ENCODE results near the gene FBXO9. TPM values are rescaled to one million over a fixed set of nuclear protein-coding genes. Genes with fewer than 3 reads are reported as not detected.

FBXO9 gene
- total RNA-seq, 4 donors from 2014 or later: 58.5 to 95.5 (median 73.1) TPM

GRCh38 chr6:53069427-53069826 lies 4.2 kb downstream of the FBXO9 start:
- 71% methylated on average over 1 of the region's 1 CpG for WGBS
- H3K27ac ChIP-seq (replicated peaks in 1 of 4): no peak overlapping the region

GRCh38 chr6:53070806-53071205 lies 5.6 kb downstream of the FBXO9 start:
- WGBS: 58% methylated on average over 1 of the region's 1 CpG

More at GRCh38 chr6:53069427-53069826, 4.2 kb downstream of the FBXO9 start:
- TF ChIP-seq POLR2A (IDR thresholded peaks at IDR 0.05; ENCODE audit: low read depth): no peak
- no peak for TF ChIP-seq CTCF (IDR thresholded peaks at IDR 0.05)
- no peak for TF ChIP-seq EP300 (IDR thresholded peaks at IDR 0.05)
- no peak for TF ChIP-seq POLR2AphosphoS5 (IDR thresholded peaks at IDR 0.05)
- Histone ChIP-seq H3K9me3 (no peaks in the 10 kb centered on the region), H3K27me3 (no peaks in the 10 kb centered on the region), H3K36me3 (peaks cover 10 to 40% (median 27%) of the 10 kb centered on the region in 4 donors), H3K4me3 (no peak overlapping the region), H3K4me1 (peaks cover 19 to 49% (median 47%) of the 10 kb centered on the region in 4 donors)
- no peak for DNase-seq (ENCODE audit: extremely low spot score)
- intact Hi-C loops (cut with DNase I): no loop called here

GRCh38 chr6:53074347-53074746 lies 9.1 kb downstream of the FBXO9 start:
- intact Hi-C loops (cut with DNase I): no loop called here
- H3K9me3 ChIP-seq: no peaks in the 10 kb centered on the region
- no peak overlapping the region for H3K27ac ChIP-seq (replicated peaks in 1 of 4)
- H3K27me3 ChIP-seq: no peaks in the 10 kb centered on the region
- 90% methylated on average over 3 of the region's 3 CpGs for WGBS
- H3K36me3 ChIP-seq: peaks cover 39 to 82% (median 68%) of the 10 kb centered on the region in 4 donors
- H3K4me1 ChIP-seq: peaks cover 0 to 12% (median 11%) of the 10 kb centered on the region in 4 donors
- no peak overlapping the region for H3K4me3 ChIP-seq
- DNase-seq (ENCODE audit: extremely low spot score): no peak
- TF ChIP-seq EP300 (IDR thresholded peaks at IDR 0.05) (no peak), POLR2A (IDR thresholded peaks at IDR 0.05; ENCODE audit: low read depth) (no peak), POLR2AphosphoS5 (IDR thresholded peaks at IDR 0.05) (no peak), CTCF (IDR thresholded peaks at IDR 0.05) (no peak)

More at GRCh38 chr6:53070806-53071205, 5.6 kb downstream of the FBXO9 start:
- Histone ChIP-seq H3K36me3 (peaks cover 24 to 53% (median 40%) of the 10 kb centered on the region in 4 donors), H3K27ac (replicated peaks in 1 of 4) (no peak overlapping the region), H3K4me3 (no peak overlapping the region), H3K27me3 (no peaks in the 10 kb centered on the region), H3K4me1 (peaks cover 18 to 47% (median 45%) of the 10 kb centered on the region in 4 donors), H3K9me3 (no peaks in the 10 kb centered on the region)
- no peak for DNase-seq (ENCODE audit: extremely low spot score)
- no peak for TF ChIP-seq EP300 (IDR thresholded peaks at IDR 0.05)
- TF ChIP-seq CTCF (IDR thresholded peaks at IDR 0.05): no peak
- no peak for TF ChIP-seq POLR2A (IDR thresholded peaks at IDR 0.05; ENCODE audit: low read depth)
- no peak for TF ChIP-seq POLR2AphosphoS5 (IDR thresholded peaks at IDR 0.05)
- intact Hi-C loops (cut with DNase I): no loop called here

GRCh38 chr6:53080813-53081212 lies 15.6 kb downstream of the FBXO9 start:
- Histone ChIP-seq H3K27me3 (no peaks in the 10 kb centered on the region), H3K4me1 (peaks cover 0 to 4% (median 1%) of the 10 kb centered on the region in 4 donors), H3K4me3 (no peak overlapping the region), H3K27ac (replicated peaks in 1 of 4) (no peak overlapping the region), H3K36me3 (peaks cover 63 to 99% (median 81%) of the 10 kb centered on the region in 4 donors), H3K9me3 (no peaks in the 10 kb centered on the region)
- TF ChIP-seq EP300 (IDR thresholded peaks at IDR 0.05): no peak
- TF ChIP-seq POLR2AphosphoS5 (IDR thresholded peaks at IDR 0.05): no peak
- no peak for TF ChIP-seq CTCF (IDR thresholded peaks at IDR 0.05)
- no peak for TF ChIP-seq POLR2A (IDR thresholded peaks at IDR 0.05; ENCODE audit: low read depth)
- intact Hi-C loops (cut with DNase I): no loop called here
- no peak for DNase-seq (ENCODE audit: extremely low spot score)
- WGBS: 92% methylated on average over 1 of the region's 1 CpG

GRCh38 chr6:53086302-53086701 lies 21.1 kb downstream of the FBXO9 start:
- Histone ChIP-seq H3K4me3 (no peak overlapping the region), H3K36me3 (peaks cover 49 to 100% (median 84%) of the 10 kb centered on the region in 4 donors)
- intact Hi-C loops (cut with DNase I): no loop called here

More at GRCh38 chr6:53086302-53086701, 21.1 kb downstream of the FBXO9 start:
- TF ChIP-seq EP300 (IDR thresholded peaks at IDR 0.05) (no peak), POLR2A (IDR thresholded peaks at IDR 0.05; ENCODE audit: low read depth) (no peak), CTCF (IDR thresholded peaks at IDR 0.05) (no peak), POLR2AphosphoS5 (IDR thresholded peaks at IDR 0.05) (no peak)
- WGBS: 43% methylated on average over 2 of the region's 2 CpGs
- H3K4me1 ChIP-seq: peaks cover 0 to 4% (median 1%) of the 10 kb centered on the region in 4 donors
- DNase-seq (ENCODE audit: extremely low spot score): no peak
- H3K9me3 ChIP-seq: no peaks in the 10 kb centered on the region
- H3K27ac ChIP-seq (replicated peaks in 1 of 4): no peak overlapping the region
- no peaks in the 10 kb centered on the region for H3K27me3 ChIP-seq
